Measurements from ENCODE around the gene BBLN. TPM values are rescaled to one million over a fixed set of nuclear protein-coding genes. Genes with fewer than 3 reads are reported as not detected.

BBLN gene
- total RNA-seq, 6 experiments from 2014 or later: 45.7 to 63.2 (median 50.5) TPM

DNA sequence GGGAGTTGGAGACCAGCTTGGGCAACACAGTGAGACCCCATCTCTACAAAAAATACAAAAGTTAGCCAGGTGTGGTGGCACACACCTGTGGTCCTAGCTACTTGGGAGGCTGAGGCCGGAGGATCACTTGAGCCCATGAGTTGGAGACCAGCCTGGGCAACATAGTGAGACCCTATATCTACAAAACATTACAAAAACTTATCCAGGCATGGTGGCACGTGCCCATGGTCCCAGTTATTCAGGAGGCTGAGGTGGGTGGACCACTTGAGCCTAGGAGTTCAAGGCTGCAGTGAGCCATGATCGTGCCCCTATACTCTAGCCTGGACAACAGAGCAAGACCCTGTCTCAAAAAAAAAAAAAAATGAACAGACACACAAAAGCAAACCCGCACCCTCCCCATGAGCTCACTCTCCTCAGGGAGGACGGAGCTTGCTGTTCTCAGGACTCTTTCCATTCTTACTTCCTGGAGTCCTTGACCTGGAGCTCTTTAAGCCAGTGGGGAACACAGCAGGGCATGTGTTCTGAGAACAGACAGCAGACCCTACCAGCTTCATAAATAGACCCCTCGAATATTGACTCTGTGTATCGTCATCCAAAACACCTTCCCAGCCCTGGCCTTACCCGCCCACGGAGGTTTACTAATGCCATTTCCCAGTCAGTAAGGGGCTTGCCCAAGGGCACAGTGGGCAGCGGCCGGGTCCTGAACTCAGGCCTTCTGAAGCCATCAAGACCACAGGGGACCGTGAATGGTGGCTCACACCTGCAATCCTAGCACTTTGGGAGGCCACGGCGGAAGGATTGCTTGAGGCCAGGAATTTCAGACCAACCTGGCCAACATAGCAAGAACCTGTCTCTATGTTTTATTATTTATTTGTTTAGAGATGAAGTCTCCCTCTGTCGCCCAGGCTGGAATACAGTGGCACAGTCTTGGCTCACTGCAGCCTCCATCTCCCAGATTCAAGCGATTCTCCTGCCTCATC is 43.7 kb upstream of the BBLN start:
- Mint-ChIP-seq H3K4me1 (ENCODE audit: low read depth) (0 out of 2 replicates have a peak, but pooled peaks cover 6% of the 10 kb centered on the region), H3K27me3 (ENCODE audit: insufficient read depth) (no peaks in the 10 kb centered on the region; the same call in none of the 2 replicates), H3K4me3 (no peak overlapping the region), H3K9me3 (no peaks in the 10 kb centered on the region), H3K36me3 (ENCODE audit: low read depth) (no peaks in the 10 kb centered on the region), H3K27ac (no peak overlapping the region)
- no peak for TF ChIP-seq CTCF (IDR thresholded peaks at IDR 0.05)
- no peak for DNase-seq

DNA sequence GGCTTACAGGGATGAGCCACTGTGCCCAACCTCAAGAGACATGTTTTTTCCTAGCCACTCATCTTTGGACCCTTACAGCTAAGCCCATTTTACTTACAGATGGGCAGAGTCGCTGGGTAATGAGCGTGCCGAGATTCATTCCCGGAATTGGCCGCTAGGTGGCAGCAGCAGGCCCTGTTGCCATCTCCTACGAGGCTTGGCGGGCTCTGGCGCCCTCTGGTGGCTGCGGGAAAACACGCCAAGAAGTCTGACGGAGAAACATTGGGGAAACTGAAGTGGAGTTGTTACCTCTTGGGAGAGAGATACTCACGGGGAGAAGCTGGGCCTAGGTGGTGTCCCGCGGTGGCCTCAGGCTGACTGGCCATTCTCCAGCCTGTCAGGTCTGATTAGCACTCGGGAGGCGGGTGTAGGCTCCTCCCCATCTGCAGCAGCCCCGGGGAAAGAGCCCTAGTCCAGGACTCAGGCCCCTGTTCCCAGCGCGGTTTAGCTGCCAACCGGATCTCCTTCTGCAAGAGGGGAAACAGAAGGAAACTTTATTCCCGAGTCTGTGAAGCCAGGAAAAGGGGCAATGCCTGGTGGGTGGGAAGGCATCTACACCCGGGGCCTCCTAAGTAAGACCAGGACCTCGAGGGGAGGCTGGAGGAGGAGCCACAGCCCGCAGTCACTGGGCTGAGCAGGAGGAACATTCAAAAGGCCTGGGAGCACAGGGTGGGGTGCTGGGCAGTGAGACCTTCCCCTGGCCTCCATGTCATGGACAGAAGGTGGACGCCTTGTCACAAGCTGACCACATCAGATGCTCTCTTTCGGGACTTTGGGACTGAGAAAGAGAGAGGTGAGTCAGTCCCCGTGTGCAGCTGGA is 42.2 kb upstream of the BBLN start:
- peak; percentile 100 for TF ChIP-seq CTCF (IDR thresholded peaks at IDR 0.05)
- no peak overlapping the region for H3K4me3 Mint-ChIP-seq
- DNase-seq: peak; percentile 84
- no peaks in the 10 kb centered on the region; the same call in none of the 2 replicates for H3K27me3 Mint-ChIP-seq (ENCODE audit: insufficient read depth)
- H3K9me3 Mint-ChIP-seq: no peaks in the 10 kb centered on the region
- H3K27ac Mint-ChIP-seq: no peak overlapping the region
- no peaks in the 10 kb centered on the region for H3K36me3 Mint-ChIP-seq (ENCODE audit: low read depth)
- 0 out of 2 replicates have a peak, but pooled peaks cover 6% of the 10 kb centered on the region for H3K4me1 Mint-ChIP-seq (ENCODE audit: low read depth)

- Mint-ChIP-seq H3K4me1 (ENCODE audit: low read depth) (0 out of 2 replicates have a peak, but pooled peaks cover 6% of the 10 kb centered on the region), H3K4me3 (no peak overlapping the region), H3K27ac (no peak overlapping the region), H3K9me3 (no peaks in the 10 kb centered on the region), H3K27me3 (ENCODE audit: insufficient read depth) (no peaks in the 10 kb centered on the region; the same call in none of the 2 replicates), H3K36me3 (ENCODE audit: low read depth) (no peaks in the 10 kb centered on the region)
- no peak for TF ChIP-seq CTCF (IDR thresholded peaks at IDR 0.05)
- DNase-seq: no peak
Observed at GRCh38 chr9:128118472-128118857, 41.6 kb upstream of the BBLN start.

- H3K4me1 Mint-ChIP-seq (ENCODE audit: low read depth): 0 out of 2 replicates have a peak, but pooled peaks cover 6% of the 10 kb centered on the region
- no peak overlapping the region for H3K27ac Mint-ChIP-seq
- H3K4me3 Mint-ChIP-seq: no peak overlapping the region
- DNase-seq: no peak
- H3K36me3 Mint-ChIP-seq (ENCODE audit: low read depth): no peaks in the 10 kb centered on the region
- no peak for TF ChIP-seq CTCF (IDR thresholded peaks at IDR 0.05)
- H3K9me3 Mint-ChIP-seq: no peaks in the 10 kb centered on the region
- H3K27me3 Mint-ChIP-seq (ENCODE audit: insufficient read depth): no peaks in the 10 kb centered on the region; the same call in none of the 2 replicates
Observed at GRCh38 chr9:128118971-128119665, 40.9 kb upstream of the BBLN start.

Data from HFFc6 (cell line).